GM23338 (cell line): ENCODE results near the gene USP48. TPM values are rescaled to one million over a fixed set of nuclear protein-coding genes. Genes with fewer than 3 reads are reported as not detected.

ENCODE experiments used
- ATAC-seq: fragments of 200-7000 bp; cut with Tn5 transposase; 3 replicates; pipeline ENCODE4 v1.9.1; 2020
- DNase-seq: peaks from one replicate; pipeline ENCODE4 v3.0.0-alpha.2; 2015; ENCODE audit warnings: low spot score
- H2AFZ ChIP-seq: fragments of 200-600 bp; sonication (generic); 2 replicates; pipeline ENCODE4 v1.8.0; 2016; ENCODE audit warnings: antibody characterized with exemption, mild to moderate bottlenecking, moderate library complexity
- H3F3A ChIP-seq: fragments of 200-600 bp; sonication (generic); replicated peaks from 2 replicates; pipeline ENCODE4 v1.8.0; 2017; ENCODE audit warnings: antibody characterized with exemption, mixed run types, low read depth
- H3K27ac ChIP-seq: fragments of 200-600 bp; sonication (generic); 2 replicates; pipeline ENCODE4 v1.6.1; 2016; ENCODE audit warnings: low read depth
- H3K27me3 ChIP-seq: fragments of 200-600 bp; sonication (generic); 2 replicates; pipeline ENCODE4 v1.8.0; 2016; ENCODE audit warnings: mild to moderate bottlenecking, mixed run types, moderate library complexity; ENCODE audit not compliant: insufficient read depth
- H3K36me3 ChIP-seq: fragments of 200-600 bp; sonication (generic); 2 replicates; pipeline ENCODE4 v1.8.0; 2016; ENCODE audit warnings: mild to moderate bottlenecking; ENCODE audit not compliant: insufficient read depth
- H3K4me1 ChIP-seq: fragments of 200-600 bp; sonication (generic); 2 replicates; pipeline ENCODE4 v1.8.0; 2016; ENCODE audit warnings: mild to moderate bottlenecking, moderate library complexity; ENCODE audit not compliant: insufficient read depth
- H3K4me2 ChIP-seq: fragments of 200-600 bp; sonication (generic); 2 replicates; pipeline ENCODE4 v1.7.1; 2017; ENCODE audit warnings: mixed run types
- H3K4me3 ChIP-seq: fragments of 200-600 bp; sonication (generic); 2 replicates; pipeline ENCODE4 v1.6.1; 2016; ENCODE audit warnings: mixed run types
- H3K79me2 ChIP-seq: fragments of 200-600 bp; sonication (generic); replicated peaks from 2 replicates; pipeline ENCODE4 v1.8.0; 2017; ENCODE audit warnings: mild to moderate bottlenecking; ENCODE audit not compliant: insufficient read depth
- H3K9me2 ChIP-seq: fragments of 200-600 bp; sonication (generic); 2 replicates; pipeline ENCODE4 v1.8.0; 2017; ENCODE audit not compliant: insufficient read depth
- H4K20me1 ChIP-seq: fragments of 200-600 bp; sonication (generic); replicated peaks from 2 replicates; pipeline ENCODE4 v1.8.0; 2017; ENCODE audit warnings: mild to moderate bottlenecking; ENCODE audit not compliant: insufficient read depth
- H3K27ac Mint-ChIP-seq: 2 replicates; pipeline ENCODE4 v1.8.0; 2020; ENCODE audit warnings: inconsistent platforms, mild to moderate bottlenecking, moderate library complexity, mixed read lengths
- H3K27me3 Mint-ChIP-seq: 3 replicates; pipeline ENCODE4 v1.8.0; 2022; ENCODE audit warnings: low read depth, mild to moderate bottlenecking, moderate library complexity, mixed read lengths, inconsistent platforms; ENCODE audit not compliant: insufficient read depth, poor library complexity
- H3K36me3 Mint-ChIP-seq: 3 replicates; pipeline ENCODE4 v1.8.0; 2021; ENCODE audit warnings: low read depth, mild to moderate bottlenecking, inconsistent platforms, moderate library complexity, mixed read lengths
- H3K4me1 Mint-ChIP-seq: 3 replicates; pipeline ENCODE4 v1.8.0; 2020; ENCODE audit warnings: mild to moderate bottlenecking, inconsistent platforms, mixed read lengths
- H3K4me3 Mint-ChIP-seq: 3 replicates; pipeline ENCODE4 v1.8.0; 2021; ENCODE audit warnings: moderate library complexity, mild to moderate bottlenecking, inconsistent platforms, mixed read lengths
- H3K9me3 Mint-ChIP-seq: 3 replicates; pipeline ENCODE4 v1.8.0; 2020; ENCODE audit warnings: moderate library complexity, mild to moderate bottlenecking, inconsistent platforms, mixed read lengths
- CREB1 ChIP-seq: fragments of 250-450 bp; sonication (Bioruptor Pico); IDR thresholded peaks from 2 replicates; pipeline ENCODE4 v1.5.0; 2020; ENCODE audit warnings: low read depth, mild to moderate bottlenecking, moderate library complexity
- CTCF ChIP-seq, 2 experiments: fragments of 200-600 bp in 1 of 2; sonication (generic) in 1 of 2; conservative IDR thresholded peaks; 2 replicates each; pipeline versions ENCODE4 v1.5.1 to v1.6.1; 2016 to 2017; ENCODE audit warnings: antibody characterized with exemption in 2 of 2, low read depth in 2 of 2, mild to moderate bottlenecking in 2 of 2, moderate library complexity in 1 of 2
- ETS1 ChIP-seq: IDR thresholded peaks from 2 replicates; pipeline ENCODE4 v1.6.1; 2016; ENCODE audit warnings: antibody characterized with exemption
- EZH2 ChIP-seq: fragments of 200-600 bp; sonication (generic); IDR thresholded peaks from one replicate; pipeline ENCODE4 v1.8.0; 2017; ENCODE audit warnings: antibody characterized with exemption, mild to moderate bottlenecking, low read depth; ENCODE audit not compliant: unreplicated experiment
- EZH2phosphoT487 ChIP-seq: fragments of 200-600 bp; sonication (generic); IDR thresholded peaks from one replicate; pipeline ENCODE4 v1.8.1; 2018; ENCODE audit warnings: antibody characterized with exemption; ENCODE audit not compliant: unreplicated experiment
- JUNB ChIP-seq: IDR thresholded peaks from one replicate; pipeline ENCODE4 v1.6.1; 2016; ENCODE audit warnings: antibody characterized with exemption; ENCODE audit not compliant: unreplicated experiment
- POLR2AphosphoS5 ChIP-seq: IDR thresholded peaks from 2 replicates; pipeline ENCODE4 v1.6.1; 2016; ENCODE audit warnings: antibody characterized with exemption, low read depth
- ZNF114 ChIP-seq: fragments of 250-450 bp; sonication (Bioruptor Pico); IDR thresholded peaks from 2 replicates; pipeline ENCODE4 v1.5.0; 2020; ENCODE audit warnings: mild to moderate bottlenecking, moderate library complexity
- polyA plus RNA-seq: library from polyadenylated mRNA; unstranded; fragments of >200 nt; fragmentation: Nextera tagmentation; extraction: Ambion mirVana; gene quantifications from 2 replicates; pipeline ENCODE4 v1.2.1, GENCODE V29; 2016
- total RNA-seq: library from RNA; depleted of rRNA; stranded (reverse); fragments of >200 nt; shearing (Covaris generic); gene quantifications from 2 replicates; pipeline ENCODE4 v1.2.3, GENCODE V29; 2014
- TF ChIP-seq, protein P1 (sequence below): IDR thresholded peaks from one replicate; pipeline ENCODE4 v1.6.1; 2018; ENCODE audit warnings: antibody characterized with exemption; ENCODE audit not compliant: unreplicated experiment

USP48 gene
- total and polyA plus RNA-seq, 2 experiments from 2014 or later = 85.9 to 151 TPM

DNA sequence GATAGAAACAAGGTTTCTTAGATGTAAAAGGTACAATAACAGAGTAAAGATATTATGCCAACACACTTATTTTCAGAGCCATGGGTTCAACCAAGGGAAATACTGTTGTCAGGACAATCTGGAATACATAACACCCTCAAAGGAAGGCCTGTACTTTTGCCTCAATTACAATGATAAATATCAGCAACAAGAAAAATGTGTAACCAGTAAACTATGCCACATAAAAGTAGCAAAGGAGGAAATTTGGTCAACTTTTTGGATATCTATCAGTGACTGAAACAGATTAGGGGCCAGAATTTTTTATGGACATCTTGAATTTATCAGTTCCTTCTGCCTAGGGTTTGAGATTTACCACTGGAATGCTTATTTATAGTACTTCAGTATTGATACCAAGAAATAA is 89.2 kb downstream of the USP48 start:
- H3K27ac Mint-ChIP-seq = no peak overlapping the region

GRCh38 chr1:21691739-21692138 is 91.2 kb downstream of the USP48 start:
- H4K20me1 ChIP-seq = no peaks in the 10 kb centered on the region
- H3K4me3 Mint-ChIP-seq = no peak overlapping the region
- no peak for DNase-seq
- H3K27ac ChIP-seq = no peak overlapping the region
- H3K4me1 Mint-ChIP-seq = peaks cover 4% of the 10 kb centered on the region
- H3K27me3 Mint-ChIP-seq = peaks cover 2% of the 10 kb centered on the region
- H3K36me3 ChIP-seq = peaks cover 24% of the 10 kb centered on the region
- no peaks in the 10 kb centered on the region for H3K27me3 ChIP-seq
- no peak overlapping the region for H3K4me3 ChIP-seq
- H3K9me2 ChIP-seq = no peaks in the 10 kb centered on the region
- H3K27ac Mint-ChIP-seq = no peak overlapping the region
- H3F3A ChIP-seq = no peaks in the 10 kb centered on the region; the same call in 1 of the 2 replicates
- no peak overlapping the region for H2AFZ ChIP-seq
- H3K9me3 Mint-ChIP-seq = no peaks in the 10 kb centered on the region
- no peak overlapping the region for H3K4me2 ChIP-seq
- no peak for ATAC-seq
- H3K79me2 ChIP-seq = no peaks in the 10 kb centered on the region
- H3K4me1 ChIP-seq = no peaks in the 10 kb centered on the region
- H3K36me3 Mint-ChIP-seq = peaks cover 62% of the 10 kb centered on the region
- TF ChIP-seq EZH2 (no peak), EZH2phosphoT487 (no peak), POLR2AphosphoS5 (no peak), JUNB (no peak), ETS1 (no peak)
- TF ChIP-seq, protein P1, sequence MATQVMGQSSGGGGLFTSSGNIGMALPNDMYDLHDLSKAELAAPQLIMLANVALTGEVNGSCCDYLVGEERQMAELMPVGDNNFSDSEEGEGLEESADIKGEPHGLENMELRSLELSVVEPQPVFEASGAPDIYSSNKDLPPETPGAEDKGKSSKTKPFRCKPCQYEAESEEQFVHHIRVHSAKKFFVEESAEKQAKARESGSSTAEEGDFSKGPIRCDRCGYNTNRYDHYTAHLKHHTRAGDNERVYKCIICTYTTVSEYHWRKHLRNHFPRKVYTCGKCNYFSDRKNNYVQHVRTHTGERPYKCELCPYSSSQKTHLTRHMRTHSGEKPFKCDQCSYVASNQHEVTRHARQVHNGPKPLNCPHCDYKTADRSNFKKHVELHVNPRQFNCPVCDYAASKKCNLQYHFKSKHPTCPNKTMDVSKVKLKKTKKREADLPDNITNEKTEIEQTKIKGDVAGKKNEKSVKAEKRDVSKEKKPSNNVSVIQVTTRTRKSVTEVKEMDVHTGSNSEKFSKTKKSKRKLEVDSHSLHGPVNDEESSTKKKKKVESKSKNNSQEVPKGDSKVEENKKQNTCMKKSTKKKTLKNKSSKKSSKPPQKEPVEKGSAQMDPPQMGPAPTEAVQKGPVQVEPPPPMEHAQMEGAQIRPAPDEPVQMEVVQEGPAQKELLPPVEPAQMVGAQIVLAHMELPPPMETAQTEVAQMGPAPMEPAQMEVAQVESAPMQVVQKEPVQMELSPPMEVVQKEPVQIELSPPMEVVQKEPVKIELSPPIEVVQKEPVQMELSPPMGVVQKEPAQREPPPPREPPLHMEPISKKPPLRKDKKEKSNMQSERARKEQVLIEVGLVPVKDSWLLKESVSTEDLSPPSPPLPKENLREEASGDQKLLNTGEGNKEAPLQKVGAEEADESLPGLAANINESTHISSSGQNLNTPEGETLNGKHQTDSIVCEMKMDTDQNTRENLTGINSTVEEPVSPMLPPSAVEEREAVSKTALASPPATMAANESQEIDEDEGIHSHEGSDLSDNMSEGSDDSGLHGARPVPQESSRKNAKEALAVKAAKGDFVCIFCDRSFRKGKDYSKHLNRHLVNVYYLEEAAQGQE = no peak

More for the DNA sequence above, 89.2 kb downstream of the USP48 start:
- Histone ChIP-seq H4K20me1 (no peaks in the 10 kb centered on the region), H3K4me1 (no peaks in the 10 kb centered on the region), H2AFZ (no peak overlapping the region), H3K36me3 (peaks cover 12% of the 10 kb centered on the region), H3K27ac (no peak overlapping the region), H3K4me2 (no peak overlapping the region), H3K79me2 (no peaks in the 10 kb centered on the region), H3F3A (no peaks in the 10 kb centered on the region; the same call in 1 of the 2 replicates), H3K9me2 (no peaks in the 10 kb centered on the region), H3K27me3 (no peaks in the 10 kb centered on the region), H3K4me3 (no peak overlapping the region)
- H3K27me3 Mint-ChIP-seq = peaks cover 2% of the 10 kb centered on the region
- TF ChIP-seq ZNF114 (no peak), POLR2AphosphoS5 (no peak), CTCF (conservative IDR thresholded peaks at IDR 0.05; ENCODE audit: low read depth in 2 of 2) (no peak), CREB1 (CRISPR knock-in tag) (no peak)
- H3K4me3 Mint-ChIP-seq = no peak overlapping the region
- DNase-seq = no peak
- no peaks in the 10 kb centered on the region for H3K9me3 Mint-ChIP-seq
- peaks cover 57% of the 10 kb centered on the region for H3K36me3 Mint-ChIP-seq
- H3K4me1 Mint-ChIP-seq = no peaks in the 10 kb centered on the region; the same call in 2 of the 3 replicates
- ATAC-seq = no peak
